Activated CD8-positive, alpha-beta memory T cell treated with anti-CD3 and anti-CD28 coated beads, Interleukin-2, amount 50 U/mL, for 4 hours (primary cell): Measurements from ENCODE around the gene CA5A.
"Not testable (repeated sequence)": the region's sequence is repeated elsewhere in the genome, so short reads cannot be mapped to it uniquely, and the experiment has no call there.

Experiments
- DNase-seq: peaks from one replicate; pipeline ENCODE4 v3.0.0-alpha.2; 2020

The CA5A gene

GRCh38 chr16:87887931-87888330 lies 48.4 kb downstream of the CA5A start:
- DNase-seq, result not testable (repeated sequence)

- DNase-seq, result not testable (repeated sequence)
These were observed 50.9 kb downstream of the CA5A start for GRCh38 chr16:87885371-87885967.

GRCh38 chr16:87882436-87883019 lies 53.8 kb downstream of the CA5A start:
- no peak for DNase-seq

- no peak for DNase-seq
These were observed 54.8 kb downstream of the CA5A start for GRCh38 chr16:87881324-87882200.

GRCh38 chr16:87880117-87880696 lies 56.1 kb downstream of the CA5A start:
- DNase-seq, result no peak

- DNase-seq, result not testable (repeated sequence)
These were observed 56.8 kb downstream of the CA5A start for GRCh38 chr16:87879411-87880013.

- DNase-seq, result no peak
These were observed 57.6 kb downstream of the CA5A start for GRCh38 chr16:87878704-87879103.

GRCh38 chr16:87877942-87878507 lies 58.3 kb downstream of the CA5A start:
- DNase-seq, result peak; percentile 47

GRCh38 chr16:87874639-87875427 lies 61.5 kb downstream of the CA5A start:
- DNase-seq, result peak; percentile 80

GRCh38 chr16:87870418-87871291 lies 65.7 kb downstream of the CA5A start:
- not testable (repeated sequence) for DNase-seq

- DNase-seq, result not testable (repeated sequence)
These were observed 66.4 kb downstream of the CA5A start for GRCh38 chr16:87869879-87870417.

GRCh38 chr16:87869061-87869878 lies 67.1 kb downstream of the CA5A start, which contains the start of gene SLC7A5:
TSS of gene SLC7A5 (minus strand) at chr16:87869507. CDS start at chr16:87869422, 85 bp downstream.
- peak; percentile 92 for DNase-seq

GRCh38 chr16:87868254-87869029 lies 67.9 kb downstream of the CA5A start:
- peak; percentile 75 for DNase-seq

- peak; percentile 54 for DNase-seq
These were observed 70.3 kb downstream of the CA5A start for GRCh38 chr16:87865902-87866555.

GRCh38 chr16:87864331-87864989 lies 71.9 kb downstream of the CA5A start:
- no peak for DNase-seq

GRCh38 chr16:87863327-87863635 lies 73.0 kb downstream of the CA5A start:
- not testable (repeated sequence) for DNase-seq

GRCh38 chr16:87862597-87863326 lies 73.6 kb downstream of the CA5A start:
- not testable (repeated sequence) for DNase-seq
